Osteoblast (primary cell): ENCODE data around the gene JAZF1. TPM values are rescaled to one million over a fixed set of nuclear protein-coding genes. Genes with fewer than 3 reads are reported as not detected.

ENCODE experiments used
- DNase-seq: peaks from one replicate; pipeline ENCODE4 v3.0.0; 2011; ENCODE audit warnings: low spot score, mixed read lengths; ENCODE audit not compliant: insufficient read length; ENCODE audit errors: missing footprints
- H2AFZ ChIP-seq: 2 replicates; pipeline ENCODE4 v1.6.0; 2011; ENCODE audit warnings: mild to moderate bottlenecking, low read length
- H3K27ac ChIP-seq: 2 replicates; pipeline ENCODE4 v1.5.1; 2011; ENCODE audit warnings: mild to moderate bottlenecking, low read depth, low read length, moderate library complexity
- H3K27me3 ChIP-seq: 2 replicates; pipeline ENCODE4 v1.6.0; 2012; ENCODE audit warnings: mild to moderate bottlenecking, control low read depth, inconsistent platforms, low read length, moderate library complexity; ENCODE audit not compliant: insufficient read depth
- H3K36me3 ChIP-seq: 2 replicates; pipeline ENCODE4 v1.5.1; 2011; ENCODE audit warnings: mild to moderate bottlenecking, low read length, control low read depth, moderate library complexity; ENCODE audit not compliant: insufficient read depth
- H3K4me1 ChIP-seq: 2 replicates; pipeline ENCODE4 v1.5.1; 2011; ENCODE audit warnings: mild to moderate bottlenecking, low read length, control low read depth, moderate library complexity; ENCODE audit not compliant: insufficient read depth
- H3K4me2 ChIP-seq: 2 replicates; pipeline ENCODE4 v1.6.0; 2011; ENCODE audit warnings: mild to moderate bottlenecking, low read length; ENCODE audit not compliant: insufficient read depth
- H3K4me3 ChIP-seq: fragments of 200-600 bp; sonication (generic); 3 replicates; pipeline ENCODE4 v1.5.1; 2012; ENCODE audit warnings: mild to moderate bottlenecking, low read length, inconsistent platforms; ENCODE audit not compliant: insufficient read depth
- H3K79me2 ChIP-seq: 2 replicates; pipeline ENCODE4 v1.6.0; 2012; ENCODE audit warnings: mild to moderate bottlenecking, low read length, control low read depth, inconsistent platforms; ENCODE audit not compliant: insufficient read depth
- H3K9me3 ChIP-seq: 2 replicates; pipeline ENCODE4 v1.5.1; 2011; ENCODE audit warnings: low read depth, low read length, control low read depth
- H4K20me1 ChIP-seq: 2 replicates; pipeline ENCODE4 v1.6.0; 2012; ENCODE audit warnings: mild to moderate bottlenecking, low read length, control low read depth; ENCODE audit not compliant: insufficient read depth
- CTCF ChIP-seq: IDR thresholded peaks from 2 replicates; pipeline ENCODE4 v1.5.1; 2011; ENCODE audit warnings: mild to moderate bottlenecking, low read depth, low read length, moderate library complexity; ENCODE audit errors: extremely low read depth
- total RNA-seq: library from RNA; depleted of rRNA; stranded (reverse); fragments of >200 nt; gene quantifications from 2 replicates; pipeline ENCODE4 v1.2.3, GENCODE V29; 2012

Gene JAZF1
- total RNA-seq, 1 donor: 15.9 TPM

GRCh38 chr7:27846388-27846787 lies 334.2 kb downstream of the JAZF1 start:
- Histone ChIP-seq H3K27ac (no peak overlapping the region), H3K4me3 (no peak overlapping the region), H3K27me3 (no peaks in the 10 kb centered on the region), H3K4me1 (no peaks in the 10 kb centered on the region), H3K4me2 (no peak overlapping the region), H3K79me2 (no peaks in the 10 kb centered on the region), H4K20me1 (no peaks in the 10 kb centered on the region), H3K9me3 (no peaks in the 10 kb centered on the region), H3K36me3 (no peaks in the 10 kb centered on the region), H2AFZ (no peak overlapping the region)
- no peak for DNase-seq
- TF ChIP-seq CTCF: no peak

GRCh38 chr7:27843584-27844305 lies 336.9 kb downstream of the JAZF1 start:
- H3K4me2 ChIP-seq: no peak overlapping the region
- H3K4me3 ChIP-seq: no peak overlapping the region
- peaks cover 17% of the 10 kb centered on the region for H3K36me3 ChIP-seq
- DNase-seq: no peak
- H3K9me3 ChIP-seq: no peaks in the 10 kb centered on the region
- H3K27ac ChIP-seq: no peak overlapping the region
- TF ChIP-seq CTCF: no peak
- H2AFZ ChIP-seq: no peak overlapping the region
- no peaks in the 10 kb centered on the region for H3K79me2 ChIP-seq
- H3K27me3 ChIP-seq: no peaks in the 10 kb centered on the region
- no peaks in the 10 kb centered on the region for H3K4me1 ChIP-seq
- H4K20me1 ChIP-seq: no peaks in the 10 kb centered on the region

- Histone ChIP-seq H3K27ac (no peak overlapping the region), H3K4me3 (no peak overlapping the region), H3K36me3 (peaks cover 17% of the 10 kb centered on the region), H3K4me1 (no peaks in the 10 kb centered on the region), H3K79me2 (no peaks in the 10 kb centered on the region), H3K9me3 (no peaks in the 10 kb centered on the region), H3K27me3 (no peaks in the 10 kb centered on the region), H3K4me2 (no peak overlapping the region), H2AFZ (no peak overlapping the region), H4K20me1 (no peaks in the 10 kb centered on the region)
- DNase-seq: no peak
- no peak for TF ChIP-seq CTCF
These were observed 337.7 kb downstream of the JAZF1 start for GRCh38 chr7:27842851-27843250.

GRCh38 chr7:27842094-27842692 lies 338.4 kb downstream of the JAZF1 start:
- no peaks in the 10 kb centered on the region for H3K4me1 ChIP-seq
- no peaks in the 10 kb centered on the region for H3K27me3 ChIP-seq
- H3K4me3 ChIP-seq: no peak overlapping the region
- peaks cover 17% of the 10 kb centered on the region for H3K36me3 ChIP-seq
- H3K9me3 ChIP-seq: no peaks in the 10 kb centered on the region
- peak; percentile 81 for DNase-seq
- no peaks in the 10 kb centered on the region for H4K20me1 ChIP-seq
- no peak overlapping the region for H3K27ac ChIP-seq
- no peaks in the 10 kb centered on the region for H3K79me2 ChIP-seq
- H2AFZ ChIP-seq: no peak overlapping the region
- H3K4me2 ChIP-seq: peak overlapping the region; percentile 32
- TF ChIP-seq CTCF: peak; percentile 5
